Panc1 (cell line): Measurements from ENCODE around the gene OXCT2. TPM values are rescaled to one million over a fixed set of nuclear protein-coding genes. Genes with fewer than 3 reads are reported as not detected.

Experiments
- ATAC-seq: fragments of 200-7000 bp; cut with Tn5 transposase; 2 replicates; pipeline ENCODE4 v1.9.1; 2020; ENCODE audit warnings: mild to moderate bottlenecking, moderate library complexity
- BruUV-seq: library from RNA; stranded (reverse); fragments of 400-500 nt; replicated peaks from 2 replicates; lab custom pipeline; 2021; lab: Mats Ljungman, UMichigan
- CTCF ChIA-PET: fragments of 300-600 bp; sonication (Branson Sonifier 250); formaldehyde crosslinking; loops from one replicate; lab custom pipeline; 2022; ENCODE audit warnings: antibody characterized with exemption; lab: Charles Lee
- POLR2A ChIA-PET: fragments of 300-600 bp; sonication (Branson Sonifier 250); formaldehyde crosslinking; loops from one replicate; lab custom pipeline; 2022; ENCODE audit warnings: antibody characterized with exemption; lab: Charles Lee
- DNase-seq: peaks from one replicate; pipeline ENCODE4 v3.0.0-alpha.2; 2010; ENCODE audit warnings: low read depth, low spot score
- H3K27ac ChIP-seq: 2 replicates; pipeline ENCODE4 v1.5.1; 2011; ENCODE audit warnings: mild to moderate bottlenecking, low read length, inconsistent platforms
- H3K27me3 ChIP-seq: fragments of 200-500 bp; sonication (Bioruptor generic); 2 replicates; pipeline ENCODE4 v1.6.0; 2014; ENCODE audit warnings: low read length, inconsistent platforms; ENCODE audit not compliant: control insufficient read depth, insufficient read depth
- H3K36me3 ChIP-seq: fragments of 200-500 bp; sonication (Bioruptor generic); 2 replicates; pipeline ENCODE4 v1.5.1; 2014; ENCODE audit warnings: inconsistent platforms, mild to moderate bottlenecking, low read length, moderate library complexity; ENCODE audit not compliant: control insufficient read depth, insufficient read depth
- H3K4me1 ChIP-seq: 2 replicates; pipeline ENCODE4 v1.5.1; 2011; ENCODE audit warnings: inconsistent platforms, mild to moderate bottlenecking, low read length, moderate library complexity; ENCODE audit not compliant: control insufficient read depth, insufficient read depth
- H3K4me3 ChIP-seq, 2 experiments: 2 replicates each; pipeline ENCODE4 v1.5.1; 2011 to 2012; ENCODE audit warnings: low read depth in 2 of 2, low read length in 2 of 2, mild to moderate bottlenecking in 2 of 2, inconsistent platforms in 1 of 2, moderate library complexity in 1 of 2
- H3K9me3 ChIP-seq: fragments of 200-500 bp; sonication (Bioruptor generic); 2 replicates; pipeline ENCODE4 v1.5.1; 2014; ENCODE audit warnings: low read depth, mild to moderate bottlenecking, inconsistent platforms, low read length, moderate library complexity; ENCODE audit not compliant: control insufficient read depth, insufficient read depth
- CTCF ChIP-seq: fragments of 450-650 bp; IDR thresholded peaks from 2 replicates; pipeline ENCODE4 v1.5.1; 2017; ENCODE audit warnings: mild to moderate bottlenecking
- POLR2AphosphoS5 ChIP-seq: IDR thresholded peaks from 2 replicates; pipeline ENCODE4 v1.6.1; 2012; ENCODE audit warnings: mild to moderate bottlenecking, low read depth, low read length, moderate library complexity
- REST ChIP-seq, 2 experiments: IDR thresholded peaks; 2 replicates each; pipeline ENCODE4 v1.6.1; 2011 to 2012; ENCODE audit warnings: low read depth in 2 of 2, control low read depth in 1 of 2, low read length in 1 of 2, mild to moderate bottlenecking in 1 of 2, moderate library complexity in 1 of 2; ENCODE audit not compliant: insufficient read depth in 1 of 2
- SIN3A ChIP-seq: IDR thresholded peaks from 2 replicates; pipeline ENCODE4 v1.6.1; 2012; ENCODE audit warnings: low read depth, mild to moderate bottlenecking, low read length, moderate library complexity, borderline replicate concordance; ENCODE audit not compliant: insufficient read depth
- TCF7L2 ChIP-seq: IDR thresholded peaks from 2 replicates; pipeline ENCODE4 v1.6.1; 2011; ENCODE audit warnings: mild to moderate bottlenecking, low read depth, low read length, inconsistent platforms
- in situ Hi-C: cut with HindIII; loops from 2 replicates; pipeline ENCODE4 v1.10.0; 2016; ENCODE audit warnings: low sequenced_read_pairs, low pct_unique_long_range_greater_than_20kb
- intact Hi-C: fragments of 100-400 bp; cut with micrococcal nuclease; formaldehyde crosslinking; loops from one replicate; pipeline ENCODE4 v1.10.0; 2022; ENCODE audit not compliant: unreplicated experiment
- total RNA-seq: library from RNA; stranded (reverse); gene quantifications from one replicate; pipeline ENCODE4 v1.2.1, GENCODE V29; 2021; ENCODE audit not compliant: unreplicated experiment

OXCT2 gene
- total RNA-seq, 1 experiment from 2014 or later: 1.9 TPM

GRCh38 chr1:39816415-39817090 lies 45.4 kb upstream of the OXCT2 start:
- no peaks in the 10 kb centered on the region for H3K27me3 ChIP-seq
- no peak overlapping the region for H3K27ac ChIP-seq
- DNase-seq (peak; percentile 77), ATAC-seq (peak; percentile 87)
- no peaks in the 10 kb centered on the region for H3K4me1 ChIP-seq
- TF ChIP-seq CTCF: peak; percentile 92
- TF ChIP-seq SIN3A: no peak
- H3K9me3 ChIP-seq: no peaks in the 10 kb centered on the region
- no peak overlapping the region for H3K4me3 ChIP-seq
- ChIA-PET CTCF (interaction anchor here (1.1 kb wide), 1 partner anchor 85 kb away, joined by 4 read pairs; the partner anchor contains the start of gene MYCL), POLR2A (no interaction called here)
- no peaks in the 10 kb centered on the region for H3K36me3 ChIP-seq
- intact Hi-C loops (loop anchor here (5.0 kb wide), 3 partner anchors 86 to 216 kb away; partner anchors contain the start of gene MYCL), in situ Hi-C loops (no loop called here)
- BruUV-seq: no TSS peak

- ATAC-seq (no peak), DNase-seq (no peak)
- no peak for TF ChIP-seq REST (IDR thresholded peaks at IDR 0.05; ENCODE audit: insufficient read depth in 1 of 2, low read depth in 2 of 2, low read length in 1 of 2)
- TF ChIP-seq CTCF: no peak
- no peak for TF ChIP-seq SIN3A
- no peak for TF ChIP-seq TCF7L2
- TF ChIP-seq POLR2AphosphoS5: no peak
- H3K9me3 ChIP-seq: no peaks in the 10 kb centered on the region
- no peak overlapping the region for H3K4me3 ChIP-seq
- intact Hi-C loops (no loop called here), in situ Hi-C loops (no loop called here)
- H3K27ac ChIP-seq: no peak overlapping the region
- no TSS peak for BruUV-seq
- H3K36me3 ChIP-seq: no peaks in the 10 kb centered on the region
- ChIA-PET CTCF (no interaction called here), POLR2A (no interaction called here)
- no peaks in the 10 kb centered on the region for H3K4me1 ChIP-seq
- H3K27me3 ChIP-seq: no peaks in the 10 kb centered on the region
These were observed 41.8 kb upstream of the OXCT2 start for GRCh38 chr1:39812913-39813312.
